H1 (cell line): ENCODE data around the gene GNLY. TPM values are rescaled to one million over a fixed set of nuclear protein-coding genes. Genes with fewer than 3 reads are reported as not detected.

Experiments used
- CTCF ChIA-PET: fragments of 300-600 bp; sonication (Branson Sonifier 250); formaldehyde crosslinking; loops from one replicate; lab custom pipeline; 2021; ENCODE audit not compliant: partially characterized antibody; lab: Charles Lee
- POLR2A ChIA-PET: fragments of 300-600 bp; sonication (Branson Sonifier 250); formaldehyde crosslinking; loops from one replicate; lab custom pipeline; 2021; ENCODE audit warnings: inconsistent platforms; ENCODE audit not compliant: partially characterized antibody; lab: Charles Lee
- DNase-seq, 2 experiments: peaks; one replicate each; pipeline versions ENCODE4 v3.0.0 to v3.0.0-alpha.2; 2010 to 2022; ENCODE audit warnings: low spot score in 2 of 2, low read depth in 1 of 2, mixed read lengths in 1 of 2
- FAIRE-seq: peaks from 2 replicates; lab custom pipeline; 2011; peaks lifted over from hg19 to GRCh38; lab: Jason Lieb, UNC
- H2AFZ ChIP-seq: 2 replicates; pipeline ENCODE4 v1.8.1; 2012; ENCODE audit warnings: low read length, inconsistent platforms
- H2AK5ac ChIP-seq: 2 replicates; pipeline ENCODE4 v1.6.1; 2013; ENCODE audit warnings: low read depth, low read length
- H2BK120ac ChIP-seq: replicated peaks from 2 replicates; pipeline ENCODE3; 2013; ENCODE audit warnings: low read depth, low read length, inconsistent platforms
- H2BK12ac ChIP-seq: 2 replicates; pipeline ENCODE4 v1.6.1; 2013; ENCODE audit warnings: low read depth, low read length
- H2BK15ac ChIP-seq: 2 replicates; pipeline ENCODE4 v1.6.1; 2013; ENCODE audit warnings: low read length
- H2BK20ac ChIP-seq: 2 replicates; pipeline ENCODE4 v1.6.1; 2013; ENCODE audit warnings: low read length
- H2BK5ac ChIP-seq: 2 replicates; pipeline ENCODE4 v1.6.1; 2013; ENCODE audit warnings: low read depth, low read length
- H3K14ac ChIP-seq: 2 replicates; pipeline ENCODE4 v1.6.1; 2013; ENCODE audit warnings: inconsistent platforms; ENCODE audit not compliant: insufficient read length
- H3K18ac ChIP-seq: 2 replicates; pipeline ENCODE4 v1.6.1; 2013; ENCODE audit warnings: low read length; ENCODE audit errors: extremely low read depth
- H3K23ac ChIP-seq: 2 replicates; pipeline ENCODE4 v1.6.1; 2013; ENCODE audit warnings: inconsistent platforms; ENCODE audit not compliant: insufficient read length
- H3K23me2 ChIP-seq: 2 replicates; pipeline ENCODE4 v1.6.1; 2013; ENCODE audit warnings: low read depth, low read length
- H3K27ac ChIP-seq: 2 replicates; pipeline ENCODE4 v1.6.1; 2011; ENCODE audit warnings: low read depth, low read length, inconsistent platforms
- H3K27me3 ChIP-seq, 4 experiments: replicated peaks in 1 of 4; 1 replicate in 1 of 4; 2 replicates in 3 of 4; pipeline versions ENCODE4 v1.6.1 to v1.8.1; 2011 to 2013; ENCODE audit warnings: low read length in 3 of 4, mild to moderate bottlenecking in 3 of 4, inconsistent platforms in 2 of 4, mixed read lengths in 2 of 4, moderate library complexity in 1 of 4; ENCODE audit not compliant: control insufficient read depth in 3 of 4, insufficient read depth in 3 of 4; ENCODE audit errors: extremely low read depth in 1 of 4
- H3K36me3 ChIP-seq, 4 experiments: 2 replicates each; pipeline versions ENCODE4 v1.6.1 to v1.8.1; 2011 to 2013; ENCODE audit warnings: mild to moderate bottlenecking in 4 of 4, low read length in 3 of 4, moderate library complexity in 2 of 4, control low read depth in 1 of 4, inconsistent platforms in 1 of 4; ENCODE audit not compliant: insufficient read depth in 4 of 4, control insufficient read depth in 2 of 4
- H3K4ac ChIP-seq: replicated peaks from 2 replicates; pipeline ENCODE3; 2013; ENCODE audit warnings: low read length, low read depth, mixed read lengths, inconsistent platforms; ENCODE audit not compliant: insufficient read length
- H3K4me1 ChIP-seq, 4 experiments: replicated peaks in 1 of 4; 1 replicate in 1 of 4; 2 replicates in 3 of 4; pipeline versions ENCODE4 v1.6.1 to v1.8.1; 2011 to 2013; ENCODE audit warnings: low read length in 3 of 4, inconsistent platforms in 2 of 4, mixed read lengths in 1 of 4; ENCODE audit not compliant: insufficient read depth in 4 of 4, control insufficient read depth in 3 of 4
- H3K4me2 ChIP-seq, 2 experiments: 2 replicates each; pipeline versions ENCODE4 v1.6.1 to v1.8.1; 2011 to 2013; ENCODE audit warnings: low read depth in 2 of 2, low read length in 2 of 2, control low read depth in 1 of 2, inconsistent platforms in 1 of 2, mild to moderate bottlenecking in 1 of 2; ENCODE audit not compliant: insufficient read depth in 1 of 2
- H3K4me3 ChIP-seq, 4 experiments: fragments of 200-600, 300-600 bp in 1 of 4; sonication (generic), shearing (Covaris generic), sonication (Bioruptor Twin) in 1 of 4; 2 replicates each; pipeline versions ENCODE4 v1.5.1 to v1.8.1; 2011 to 2016; ENCODE audit warnings: low read length in 4 of 4, low read depth in 3 of 4, control low read depth in 2 of 4, inconsistent platforms in 2 of 4, mild to moderate bottlenecking in 2 of 4, mixed read lengths in 1 of 4, moderate library complexity in 1 of 4; ENCODE audit not compliant: insufficient read depth in 2 of 4; ENCODE audit errors: extremely low read depth in 1 of 4
- H3K56ac ChIP-seq: replicated peaks from 2 replicates; pipeline ENCODE3; 2013; ENCODE audit warnings: low read depth, mild to moderate bottlenecking, mixed read lengths, low read length, inconsistent platforms; ENCODE audit not compliant: insufficient read length
- H3K79me1 ChIP-seq: 2 replicates; pipeline ENCODE4 v1.6.1; 2013; ENCODE audit warnings: low read depth, low read length, control low read depth
- H3K79me2 ChIP-seq, 2 experiments: 2 replicates each; pipeline versions ENCODE4 v1.6.1 to v1.8.1; 2012 to 2013; ENCODE audit warnings: low read length in 2 of 2, mild to moderate bottlenecking in 2 of 2, inconsistent platforms in 1 of 2; ENCODE audit not compliant: insufficient read depth in 2 of 2, control insufficient read depth in 1 of 2
- H3K9ac ChIP-seq, 4 experiments: replicated peaks in 1 of 4; 1 replicate in 1 of 4; 2 replicates in 3 of 4; pipeline versions ENCODE4 v1.6.1 to v1.8.1; 2011 to 2013; ENCODE audit warnings: low read depth in 3 of 4, low read length in 3 of 4, control low read depth in 2 of 4, mild to moderate bottlenecking in 2 of 4, moderate library complexity in 2 of 4, inconsistent platforms in 1 of 4; ENCODE audit errors: extremely low read depth in 1 of 4
- H3K9me3 ChIP-seq, 2 experiments: 2 replicates each; pipeline versions ENCODE4 v1.6.1 to v1.8.1; 2012 to 2013; ENCODE audit warnings: mild to moderate bottlenecking in 2 of 2, moderate library complexity in 2 of 2, control low read depth in 1 of 2, inconsistent platforms in 1 of 2, low read depth in 1 of 2, low read length in 1 of 2, mixed read lengths in 1 of 2; ENCODE audit not compliant: insufficient read depth in 2 of 2
- H4K20me1 ChIP-seq, 2 experiments: replicated peaks in 1 of 2; 2 replicates each; pipeline versions ENCODE3 to v1.8.1; 2011 to 2013; ENCODE audit warnings: inconsistent platforms in 2 of 2, low read length in 2 of 2, mild to moderate bottlenecking in 1 of 2; ENCODE audit not compliant: insufficient read depth in 2 of 2, control insufficient read depth in 1 of 2
- H4K5ac ChIP-seq: 2 replicates; pipeline ENCODE4 v1.6.1; 2013; ENCODE audit warnings: low read length, low read depth, mixed read lengths, inconsistent platforms; ENCODE audit not compliant: insufficient read length
- H4K8ac ChIP-seq: 2 replicates; pipeline ENCODE4 v1.8.0; 2013; ENCODE audit warnings: mild to moderate bottlenecking, moderate library complexity, low read length, inconsistent platforms; ENCODE audit not compliant: insufficient read depth; ENCODE audit errors: extremely low read depth
- H4K91ac ChIP-seq: replicated peaks from 2 replicates; pipeline ENCODE3; 2013; ENCODE audit warnings: low read length, mixed read lengths, inconsistent platforms; ENCODE audit not compliant: insufficient read length
- BCL11A ChIP-seq, 2 experiments: IDR thresholded peaks; one replicate each; pipeline ENCODE4 v1.6.1; 2011; ENCODE audit warnings: low read depth in 2 of 2, low read length in 2 of 2, mild to moderate bottlenecking in 2 of 2
- GABPA ChIP-seq: IDR thresholded peaks from 2 replicates; pipeline ENCODE4 v1.6.1; 2011; ENCODE audit warnings: mild to moderate bottlenecking, low read length, moderate library complexity, borderline replicate concordance; ENCODE audit not compliant: insufficient read depth
- WGBS, 2 experiments: shearing (Covaris generic) in 1 of 2; methylation state at CpG; one replicate each; pipeline versions ENCODE4 v1.1.6 to v1.1.7; 2013 to 2015; ENCODE audit warnings: low lambda C conversion rate in 2 of 2, mixed read lengths in 2 of 2, inconsistent platforms in 1 of 2, low coverage in 1 of 2, missing lambda C conversion rate in 1 of 2; ENCODE audit not compliant: insufficient replicate concordance in 2 of 2, insufficient coverage in 1 of 2, insufficient read length in 1 of 2; ENCODE audit errors: extremely low coverage in 1 of 2, missing lambda C conversion rate in 1 of 2; 5-methylcytosine and 5-hydroxymethylcytosine counted together
- polyA plus RNA-seq, 7 experiments: library from polyadenylated mRNA; depleted of rRNA in 3 of 7; stranded (reverse) in 5 of 7; unstranded in 2 of 7; fragments of >200 nt in 5 of 7; fragments of 200-250 nt in 2 of 7; gene quantifications; 1 replicate in 5 of 7; 2 replicates in 1 of 7; 4 replicates in 1 of 7; pipeline versions ENCODE4 v1.2.1 to v1.2.3, GENCODE V29; 2011 to 2013; ENCODE audit warnings: missing spikeins in 2 of 7, mixed read lengths in 2 of 7
- total RNA-seq: library from RNA; stranded (reverse); fragmentation: NEBNext Ultra II Directional; extraction: Animal tissue kit (Norgen Biotek cat#: 25700); gene quantifications from 2 replicates; pipeline ENCODE4 v1.2.1, GENCODE V29; 2021

GNLY gene
- total and polyA plus RNA-seq, 2 of the 8 experiments (the other 6 are each of a cell fraction or from before 2014, with no cell fraction given): 0.03 TPM; not detected in 1

DNA sequence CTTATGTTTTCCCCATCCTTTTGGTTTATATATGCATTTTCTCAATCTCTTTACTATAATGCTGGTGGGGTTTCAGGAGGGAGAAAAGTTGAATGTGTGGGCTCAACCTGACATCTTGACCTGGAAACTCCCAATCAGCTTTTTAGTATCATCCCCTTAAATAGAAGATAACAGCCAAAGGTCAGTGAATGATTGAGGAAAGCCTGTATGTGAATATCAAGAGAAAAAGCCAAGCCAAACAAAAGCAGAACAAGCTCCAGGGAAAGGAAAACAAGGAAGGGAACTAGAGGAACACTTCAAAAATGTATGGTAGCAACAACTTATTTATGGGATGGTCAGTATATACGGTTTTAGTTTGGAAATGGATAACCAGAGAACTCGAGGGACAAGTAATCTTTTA is 31.3 kb downstream of the GNLY start:
- FAIRE-seq (no peak), DNase-seq (no peak)
- ChIA-PET CTCF (interaction anchor here (0.7 to 5.4 kb wide), 22 partner anchors 13 to 163 kb away, joined by 3 to 55 read pairs (median 6); partner anchors contain the start of genes ATOH8 and ST3GAL5), POLR2A (interaction anchor here (0.6 to 1.0 kb wide), 2 partner anchors 102 to 455 kb away, joined by 3 read pairs; no protein-coding TSS in a partner anchor)
- Histone ChIP-seq H3K4ac (no peak overlapping the region), H2BK20ac (no peak overlapping the region), H3K9ac (no peak overlapping the region), H3K9me3 (no peaks in the 10 kb centered on the region), H3K79me1 (no peaks in the 10 kb centered on the region), H3K56ac (no peak overlapping the region), H2AFZ (no peak overlapping the region), H3K79me2 (no peaks in the 10 kb centered on the region), H3K4me1 (no peaks in the 10 kb centered on the region), H2BK5ac (no peak overlapping the region), H4K8ac (no peak overlapping the region), H3K23ac (no peak overlapping the region), H4K91ac (no peak overlapping the region), H4K20me1 (no peaks in the 10 kb centered on the region), H3K4me2 (no peak overlapping the region), H2BK12ac (no peak overlapping the region), H3K27ac (no peak overlapping the region), H2AK5ac (no peak overlapping the region), H2BK15ac (no peak overlapping the region), H3K27me3 (no peaks in the 10 kb centered on the region), H3K23me2 (no peaks in the 10 kb centered on the region), H3K18ac (no peak overlapping the region), H4K5ac (no peak overlapping the region), H3K14ac (no peak overlapping the region), H2BK120ac (no peak overlapping the region), H3K36me3 (no peaks in the 10 kb centered on the region), H3K4me3 (no peak overlapping the region)
- WGBS, 2 experiments: 85% methylated on average over 2 of the region's 2 CpGs; no CpG with 5 or more reads in 1 of the 2 experiments
- no peak for TF ChIP-seq BCL11A (IDR thresholded peaks at IDR 0.05; ENCODE audit: low read depth in 2 of 2, low read length in 2 of 2)
- no peak for TF ChIP-seq GABPA
